Heart right ventricle (tissue), 16 donors: ENCODE measurements around the gene WAC. TPM values are rescaled to one million over a fixed set of nuclear protein-coding genes. Genes with fewer than 3 reads are reported as not detected.

Source experiments
- ATAC-seq, 8 donors: fragments of 200-7000 bp; cut with Tn5 transposase; one replicate each; pipeline ENCODE4 v1.9.1; 2020; ENCODE audit warnings: mild to moderate bottlenecking in 8 of 8, moderate library complexity in 8 of 8, moderate number of reproducible peaks in 1 of 8
- DNase-seq, 2 donors: peaks; one replicate each; pipeline ENCODE4 v3.0.0-alpha.2; 2020
- H3K27ac ChIP-seq, 10 donors: fragments of 200-600 bp; sonication (generic) in 2 of 10; one replicate each; pipeline versions ENCODE4 v1.5.0 to v1.8.0; 2020 to 2022; ENCODE audit warnings: mild to moderate bottlenecking in 3 of 10
- H3K27me3 ChIP-seq, 7 donors: fragments of 200-600 bp; one replicate each; pipeline ENCODE4 v1.8.0; 2021 to 2022; ENCODE audit warnings: mild to moderate bottlenecking in 2 of 7
- H3K36me3 ChIP-seq, 9 donors: fragments of 200-600 bp; sonication (generic) in 1 of 9; one replicate each; pipeline versions ENCODE4 v1.5.0 to v1.8.0; 2020 to 2022; ENCODE audit warnings: mild to moderate bottlenecking in 2 of 9
- H3K4me1 ChIP-seq, 9 donors: fragments of 200-600 bp; sonication (generic) in 1 of 9; one replicate each; pipeline versions ENCODE4 v1.5.0 to v1.8.0; 2020 to 2022; ENCODE audit warnings: mild to moderate bottlenecking in 4 of 9
- H3K4me3 ChIP-seq, 10 donors: fragments of 200-600 bp; sonication (generic) in 2 of 10; one replicate each; pipeline versions ENCODE4 v1.5.0 to v1.8.0; 2020 to 2022; ENCODE audit warnings: mild to moderate bottlenecking in 7 of 10, moderate library complexity in 2 of 10
- H3K9me3 ChIP-seq, 11 donors: fragments of 200-600 bp in 10 of 11; sonication (generic) in 2 of 11; one replicate each; pipeline versions ENCODE4 v1.5.0 to v1.8.0; 2013 to 2022; ENCODE audit warnings: mild to moderate bottlenecking in 2 of 11, control low read depth in 1 of 11, moderate library complexity in 1 of 11
- CTCF ChIP-seq, 9 donors: fragments of 200-600 bp; sonication (generic) in 2 of 9; IDR thresholded peaks; one replicate each; pipeline versions ENCODE4 v1.5.0 to v1.8.0; 2021 to 2022; ENCODE audit warnings: antibody characterized with exemption in 9 of 9, mild to moderate bottlenecking in 5 of 9, moderate library complexity in 1 of 9
- WGBS, 2 donors: extraction: QIAGEN DNeasy Blood & Tissue Kit; methylation state at CpG; one replicate each; pipeline ENCODE4 v1.1.7; 2013; ENCODE audit warnings: inconsistent platforms in 1 of 2; 5-methylcytosine and 5-hydroxymethylcytosine counted together
- intact Hi-C, 10 donors: fragments of 100-400 bp; cut with DNase I; formaldehyde crosslinking; loops; one replicate each; pipeline versions ENCODE4 v1.11.1 to v1.14.2; 2022
- polyA plus RNA-seq, 2 donors: library from polyadenylated mRNA; stranded (reverse); fragments of 200-250 nt; gene quantifications; one replicate each; pipeline ENCODE4 v1.2.3, GENCODE V29; 2013
- total RNA-seq, 10 donors: library from RNA; stranded (reverse); fragmentation: NEBNext Ultra II Directional in 3 of 10; extraction: Animal tissue kit (Norgen Biotek cat#: 25700) in 3 of 10; gene quantifications; one replicate each; pipeline versions ENCODE4 v1.2.1 to v1.2.4, GENCODE V29; 2021 to 2023
- donor health status: Arrhythmogenic right ventricular cardiomyopathy.
- donor health status: ischemic (EF 13 %, LVEDD 7.1; RV severe dilation, severe dysfunction).
- donor health status: healthy with polysubstance abuse.
- donor health status: DM: no; HTN: yes; CAD: no.
- donor health status: DM: no; HTN: no; CAD: no.
- donor health status: ischemic (EF 25% LVEDD 6.9; RV normal size, moderate dysfunction).
- donor health status: ischemic (EF 25% LVEDD 5.7; RV mildly dilated, moderate dysfunction).
- donor health status: healthy.
- donor health status: DM: yes; HTN: yes; CAD: no.
- donor health status: Ischemic cardiomyopathy.
- donor health status: ischemic (EF 35%, LVEDD 5.7; RV mildly dilated, moderate dysfunction).
- donor health status: nonischemic (EF 11% LVEDD 7.7; RV severe dilation, severe dysfunction).
- donor health status: DM: yes; HTN: yes; CAD: no.
- donor health status: PGD.
- donor health status: ischemic (EF 29% LVEDD 5.4; RV normal size, mild dysfunction).
- donor health status: nonischemic (EF 23%, LVEDD 6.1; RV moderate dilation, normal function).

WAC gene
- total and polyA plus RNA-seq, 12 donors = 17.4 to 134 (median 93.9) TPM

- DNase-seq (no peak), ATAC-seq (no peak)
- Histone ChIP-seq H3K9me3 (no peaks in the 10 kb centered on the region), H3K27ac (no peak overlapping the region), H3K4me1 (peaks cover 0 to 6% (median 0%) of the 10 kb centered on the region in 9 donors), H3K27me3 (no peaks in the 10 kb centered on the region), H3K4me3 (no peak overlapping the region), H3K36me3 (no peaks in the 10 kb centered on the region)
- TF ChIP-seq CTCF (IDR thresholded peaks at IDR 0.05) = no peak
- WGBS, 2 donors = 83 to 88% methylated on average over 4 of the region's 4 CpGs
- intact Hi-C loops = no loop called here
Measured at GRCh38 chr10:28505359-28505959, 27.5 kb upstream of the WAC start.

- Histone ChIP-seq H3K27me3 (no peaks in the 10 kb centered on the region), H3K9me3 (no peaks in the 10 kb centered on the region), H3K36me3 (no peaks in the 10 kb centered on the region), H3K4me3 (no peak overlapping the region), H3K4me1 (peaks cover 0 to 4% (median 0%) of the 10 kb centered on the region in 9 donors), H3K27ac (no peak overlapping the region)
- TF ChIP-seq CTCF (IDR thresholded peaks at IDR 0.05) = no peak
- intact Hi-C loops = no loop called here
- no peak for ATAC-seq
- no peak for DNase-seq
- WGBS, 2 donors = 83 to 87% methylated on average over 7 of the region's 7 CpGs
Measured at GRCh38 chr10:28508304-28508925, 24.5 kb upstream of the WAC start.

- no peak overlapping the region for H3K27ac ChIP-seq
- intact Hi-C loops = no loop called here
- H3K4me1 ChIP-seq = peaks cover 0 to 4% (median 0%) of the 10 kb centered on the region in 9 donors
- H3K36me3 ChIP-seq = no peaks in the 10 kb centered on the region
- ATAC-seq = no peak
- WGBS, 2 donors = 91 to 93% methylated on average over 3 of the region's 3 CpGs
- no peaks in the 10 kb centered on the region for H3K9me3 ChIP-seq
- DNase-seq = no peak
- no peaks in the 10 kb centered on the region for H3K27me3 ChIP-seq
- H3K4me3 ChIP-seq = no peak overlapping the region
- no peak for TF ChIP-seq CTCF (IDR thresholded peaks at IDR 0.05)
Measured at GRCh38 chr10:28509286-28509685, 23.6 kb upstream of the WAC start.

GRCh38 chr10:28514648-28515047 is 18.3 kb upstream of the WAC start:
- H3K4me3 ChIP-seq = no peak overlapping the region
- H3K27ac ChIP-seq = no peak overlapping the region
- intact Hi-C loops = loop anchor here in 1 of 10 donors (10.0 kb wide), 1 partner anchor 80 kb away; no protein-coding TSS in a partner anchor
- H3K4me1 ChIP-seq = no peaks in the 10 kb centered on the region
- ATAC-seq (no peak), DNase-seq (no peak)
- H3K9me3 ChIP-seq = peaks cover 0 to 17% (median 0%) of the 10 kb centered on the region in 11 donors
- H3K36me3 ChIP-seq = no peaks in the 10 kb centered on the region
- no peaks in the 10 kb centered on the region for H3K27me3 ChIP-seq
- no peak for TF ChIP-seq CTCF (IDR thresholded peaks at IDR 0.05)
- 87 to 88% methylated on average over 1 of the region's 1 CpG for WGBS, 2 donors
